ENCODE measurements around the gene CPLX3. TPM values are rescaled to one million over a fixed set of nuclear protein-coding genes. Genes with fewer than 3 reads are reported as not detected.

CPLX3 gene
- total RNA-seq, 4 donors from 2014 or later = not detected

- no peak for ATAC-seq
- WGBS, 2 donors (ENCODE audit: low coverage in 1 of 2) = 96 to 100% methylated on average over 1 to 3 of the region's 7 CpGs
- Histone ChIP-seq H3K27me3 (no peaks in the 10 kb centered on the region), H3K9me3 (no peaks in the 10 kb centered on the region), H3K27ac (no peak overlapping the region), H3K36me3 (peaks cover 0 to 77% of the 10 kb centered on the region in 2 donors), H3K4me3 (no peak overlapping the region), H3K4me1 (peaks cover 0 to 28% (median under 1%) of the 10 kb centered on the region in 3 donors)
- TF ChIP-seq POLR2AphosphoS5 (IDR thresholded peaks at IDR 0.05) = no peak
- no peak for TF ChIP-seq EP300 (IDR thresholded peaks at IDR 0.05)
- no peak for TF ChIP-seq POLR2A (IDR thresholded peaks at IDR 0.05)
- no peak for TF ChIP-seq CTCF (IDR thresholded peaks at IDR 0.05)
Measured at GRCh38 chr15:74851960-74852359, 25.5 kb downstream of the CPLX3 start.

GRCh38 chr15:74854453-74855022, 28.1 kb downstream of the CPLX3 start:
- peaks cover 0 to 38% (median 14%) of the 10 kb centered on the region in 3 donors for H3K4me1 ChIP-seq
- no peaks in the 10 kb centered on the region for H3K9me3 ChIP-seq
- no peaks in the 10 kb centered on the region for H3K27me3 ChIP-seq
- peaks cover 0 to 51% of the 10 kb centered on the region in 2 donors for H3K36me3 ChIP-seq
- TF ChIP-seq POLR2AphosphoS5 (IDR thresholded peaks at IDR 0.05) (no peak), POLR2A (IDR thresholded peaks at IDR 0.05) (no peak), EP300 (IDR thresholded peaks at IDR 0.05) (no peak), CTCF (IDR thresholded peaks at IDR 0.05) (no peak)
- H3K27ac ChIP-seq = no peak overlapping the region
- 88% methylated on average over 6 of the region's 13 CpGs; no CpG with 5 or more reads in 1 of the 2 donors for WGBS, 2 donors (ENCODE audit: low coverage in 1 of 2)
- H3K4me3 ChIP-seq = no peak overlapping the region
- ATAC-seq = no peak

GRCh38 chr15:74855857-74856256, 29.4 kb downstream of the CPLX3 start:
- H3K27ac ChIP-seq = no peak overlapping the region
- WGBS, 2 donors (ENCODE audit: low coverage in 1 of 2) = 79 to 100% methylated on average over 1 to 2 of the region's 2 CpGs

GRCh38 chr15:74856537-74856936, 30.1 kb downstream of the CPLX3 start:
- TF ChIP-seq POLR2A (IDR thresholded peaks at IDR 0.05) = no peak
- TF ChIP-seq POLR2AphosphoS5 (IDR thresholded peaks at IDR 0.05) = no peak
- no peak for TF ChIP-seq EP300 (IDR thresholded peaks at IDR 0.05)
- no peak for TF ChIP-seq CTCF (IDR thresholded peaks at IDR 0.05)
- Histone ChIP-seq H3K4me1 (peaks cover 0 to 44% (median 15%) of the 10 kb centered on the region in 3 donors), H3K27ac (no peak overlapping the region), H3K27me3 (no peaks in the 10 kb centered on the region), H3K9me3 (no peaks in the 10 kb centered on the region), H3K4me3 (no peak overlapping the region), H3K36me3 (peaks cover 0 to 31% of the 10 kb centered on the region in 2 donors)
- 83% methylated on average over 1 of the region's 1 CpG; no CpG with 5 or more reads in 1 of the 2 donors for WGBS, 2 donors (ENCODE audit: low coverage in 1 of 2)
- ATAC-seq = no peak

More at GRCh38 chr15:74855857-74856256, 29.4 kb downstream of the CPLX3 start:
- peaks cover 0 to 44% (median 15%) of the 10 kb centered on the region in 3 donors for H3K4me1 ChIP-seq
- no peak for ATAC-seq
- no peaks in the 10 kb centered on the region for H3K27me3 ChIP-seq
- TF ChIP-seq CTCF (IDR thresholded peaks at IDR 0.05) = no peak
- no peak for TF ChIP-seq EP300 (IDR thresholded peaks at IDR 0.05)
- TF ChIP-seq POLR2A (IDR thresholded peaks at IDR 0.05) = no peak
- TF ChIP-seq POLR2AphosphoS5 (IDR thresholded peaks at IDR 0.05) = no peak
- peaks cover 0 to 38% of the 10 kb centered on the region in 2 donors for H3K36me3 ChIP-seq
- no peaks in the 10 kb centered on the region for H3K9me3 ChIP-seq
- H3K4me3 ChIP-seq = no peak overlapping the region

- peaks cover 0 to 25% of the 10 kb centered on the region in 2 donors for H3K36me3 ChIP-seq
- peaks cover 0 to 44% (median 15%) of the 10 kb centered on the region in 3 donors for H3K4me1 ChIP-seq
- H3K4me3 ChIP-seq = no peak overlapping the region
- no peaks in the 10 kb centered on the region for H3K9me3 ChIP-seq
- H3K27ac ChIP-seq = no peak overlapping the region
- ATAC-seq = no peak
- 38% methylated on average over 1 of the region's 5 CpGs; no CpG with 5 or more reads in 1 of the 2 donors for WGBS, 2 donors (ENCODE audit: low coverage in 1 of 2)
- no peaks in the 10 kb centered on the region for H3K27me3 ChIP-seq
- no peak for TF ChIP-seq POLR2A (IDR thresholded peaks at IDR 0.05)
- TF ChIP-seq EP300 (IDR thresholded peaks at IDR 0.05) = no peak
- no peak for TF ChIP-seq CTCF (IDR thresholded peaks at IDR 0.05)
- no peak for TF ChIP-seq POLR2AphosphoS5 (IDR thresholded peaks at IDR 0.05)
Measured at GRCh38 chr15:74857082-74857655, 30.7 kb downstream of the CPLX3 start.

All from gastroesophageal sphincter (tissue), 4 donors.